ENCODE data around the gene GJB6.

The GJB6 gene

DNA sequence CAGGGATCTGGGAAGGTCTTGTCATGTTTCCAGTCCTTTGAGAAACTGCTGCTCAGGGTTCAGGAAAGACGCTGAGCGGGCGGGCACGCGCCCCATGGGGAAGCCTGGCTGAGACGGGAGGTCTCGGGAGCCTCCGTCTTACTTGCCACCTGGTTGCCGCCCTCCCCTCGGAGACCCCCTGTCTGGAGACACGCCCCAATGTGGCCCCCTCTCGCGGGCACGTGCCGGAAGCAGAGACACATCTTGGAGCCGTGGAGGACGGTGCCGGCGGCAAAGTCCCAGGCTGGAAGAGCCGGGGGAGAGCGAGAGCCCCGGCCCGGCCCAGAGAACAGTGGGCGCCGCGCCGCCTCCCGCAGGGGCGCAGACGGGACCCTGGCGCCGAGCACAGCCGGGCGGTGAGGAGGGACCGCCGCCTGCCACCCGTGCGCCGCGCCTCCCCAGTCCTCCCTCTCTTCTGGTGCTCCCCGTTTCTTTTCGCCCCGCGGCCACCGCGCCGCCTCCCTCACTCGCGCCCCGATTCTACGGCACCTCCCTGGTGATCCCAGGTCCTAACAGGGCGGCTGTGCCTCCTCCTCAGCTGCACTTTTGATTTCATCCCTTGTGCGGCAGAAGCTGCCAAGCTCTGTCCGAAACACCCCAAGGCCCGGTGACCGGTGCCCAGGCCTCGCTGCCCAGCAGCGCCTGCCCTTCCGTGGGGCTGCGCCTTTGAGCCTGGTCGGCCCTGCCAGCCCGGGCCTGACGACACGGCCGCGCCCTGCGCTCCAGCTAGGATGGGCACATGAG is 54.9 kb downstream of the GJB6 start:
- no peak overlapping the region for H3K4me2 ChIP-seq (ENCODE audit: low read length)
- H3K4me1 ChIP-seq, result no peaks in the 10 kb centered on the region
- H3K36me3 ChIP-seq (ENCODE audit: control insufficient read depth, insufficient read depth, low read length), result no peaks in the 10 kb centered on the region
- no peak overlapping the region for H3K4me3 ChIP-seq (ENCODE audit: low read depth, low read length)
- no peak overlapping the region for H3K9ac ChIP-seq
- no peaks in the 10 kb centered on the region for H3K27me3 ChIP-seq (ENCODE audit: control insufficient read depth, insufficient read depth, low read length)
- TF ChIP-seq, protein P1, sequence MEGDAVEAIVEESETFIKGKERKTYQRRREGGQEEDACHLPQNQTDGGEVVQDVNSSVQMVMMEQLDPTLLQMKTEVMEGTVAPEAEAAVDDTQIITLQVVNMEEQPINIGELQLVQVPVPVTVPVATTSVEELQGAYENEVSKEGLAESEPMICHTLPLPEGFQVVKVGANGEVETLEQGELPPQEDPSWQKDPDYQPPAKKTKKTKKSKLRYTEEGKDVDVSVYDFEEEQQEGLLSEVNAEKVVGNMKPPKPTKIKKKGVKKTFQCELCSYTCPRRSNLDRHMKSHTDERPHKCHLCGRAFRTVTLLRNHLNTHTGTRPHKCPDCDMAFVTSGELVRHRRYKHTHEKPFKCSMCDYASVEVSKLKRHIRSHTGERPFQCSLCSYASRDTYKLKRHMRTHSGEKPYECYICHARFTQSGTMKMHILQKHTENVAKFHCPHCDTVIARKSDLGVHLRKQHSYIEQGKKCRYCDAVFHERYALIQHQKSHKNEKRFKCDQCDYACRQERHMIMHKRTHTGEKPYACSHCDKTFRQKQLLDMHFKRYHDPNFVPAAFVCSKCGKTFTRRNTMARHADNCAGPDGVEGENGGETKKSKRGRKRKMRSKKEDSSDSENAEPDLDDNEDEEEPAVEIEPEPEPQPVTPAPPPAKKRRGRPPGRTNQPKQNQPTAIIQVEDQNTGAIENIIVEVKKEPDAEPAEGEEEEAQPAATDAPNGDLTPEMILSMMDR (IDR thresholded peaks at IDR 0.05), result no peak
- H3K9me3 ChIP-seq (ENCODE audit: control insufficient read depth, low read length), result no peaks in the 10 kb centered on the region
- H3K79me2 ChIP-seq, result no peaks in the 10 kb centered on the region
- no peak overlapping the region for H2AFZ ChIP-seq
- no peak overlapping the region for H3K27ac ChIP-seq

DNA sequence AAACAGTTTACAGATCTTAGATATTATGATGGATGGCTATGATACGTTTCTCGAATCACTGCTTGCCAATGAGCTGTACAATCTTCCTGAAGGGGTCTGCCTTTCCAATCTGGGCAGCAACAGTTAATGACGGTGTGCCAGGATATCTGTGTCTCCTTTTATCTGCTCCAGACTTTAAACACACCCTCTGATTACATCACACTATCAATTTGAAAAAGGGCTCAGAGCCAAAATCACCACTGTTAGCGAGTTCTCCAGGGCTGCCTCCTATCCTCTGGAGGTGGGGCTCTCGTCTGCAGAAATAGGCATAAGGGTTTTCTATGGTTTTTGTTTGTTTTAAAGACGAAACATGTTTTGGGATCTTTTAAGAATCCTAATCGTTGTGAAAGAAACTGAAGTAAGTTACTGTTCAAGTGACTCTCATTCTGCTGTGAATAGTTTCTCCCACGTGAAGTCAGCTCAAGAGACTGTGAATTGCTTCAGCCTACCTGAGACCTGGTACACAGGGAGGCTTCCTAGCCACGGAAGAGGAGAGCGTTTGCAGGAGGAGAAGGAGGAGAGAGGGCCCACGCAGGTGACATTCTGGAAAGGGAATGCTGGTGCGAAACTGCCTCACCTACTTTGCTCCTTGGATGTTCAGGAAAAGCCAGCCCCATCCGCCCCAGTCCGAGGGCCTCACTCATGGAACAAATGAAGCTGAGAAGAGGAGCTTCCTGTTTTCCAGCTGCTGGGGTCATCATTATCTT is 56.0 kb downstream of the GJB6 start:
- H3K9me3 ChIP-seq (ENCODE audit: control insufficient read depth, low read length), result no peaks in the 10 kb centered on the region
- H3K9ac ChIP-seq, result no peak overlapping the region
- H3K27me3 ChIP-seq (ENCODE audit: control insufficient read depth, insufficient read depth, low read length), result no peaks in the 10 kb centered on the region
- no peak overlapping the region for H3K27ac ChIP-seq
- H3K79me2 ChIP-seq, result no peaks in the 10 kb centered on the region
- no peak overlapping the region for H3K4me3 ChIP-seq (ENCODE audit: low read depth, low read length)
- no peaks in the 10 kb centered on the region for H3K4me1 ChIP-seq
- H3K36me3 ChIP-seq (ENCODE audit: control insufficient read depth, insufficient read depth, low read length), result no peaks in the 10 kb centered on the region
- TF ChIP-seq, protein P1 (IDR thresholded peaks at IDR 0.05), result no peak
- no peak overlapping the region for H2AFZ ChIP-seq
- H3K4me2 ChIP-seq (ENCODE audit: low read length), result no peak overlapping the region

DNA sequence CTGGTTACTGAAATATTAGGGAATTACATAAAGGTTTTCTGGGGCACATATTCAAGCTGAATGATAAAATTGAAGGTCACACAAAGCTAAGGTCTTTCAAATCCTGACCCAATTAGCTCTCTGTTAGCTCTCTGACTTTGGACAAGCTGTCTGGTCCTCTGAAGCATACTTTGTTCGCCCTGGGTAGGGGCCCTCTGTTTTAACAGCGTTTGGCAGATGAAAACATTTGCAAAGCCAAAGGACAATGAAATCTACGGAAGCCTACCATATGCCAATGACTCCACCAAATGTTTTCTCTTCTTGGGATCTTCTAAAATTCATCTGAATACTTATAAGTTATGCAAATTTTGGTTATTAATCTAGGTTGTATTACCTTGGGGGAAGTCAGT is 56.7 kb downstream of the GJB6 start:
- Histone ChIP-seq H3K4me2 (ENCODE audit: low read length) (no peak overlapping the region), H3K9me3 (ENCODE audit: control insufficient read depth, low read length) (no peaks in the 10 kb centered on the region), H2AFZ (no peak overlapping the region), H3K27ac (no peak overlapping the region), H3K36me3 (ENCODE audit: control insufficient read depth, insufficient read depth, low read length) (no peaks in the 10 kb centered on the region), H3K9ac (no peak overlapping the region), H3K79me2 (no peaks in the 10 kb centered on the region), H3K27me3 (ENCODE audit: control insufficient read depth, insufficient read depth, low read length) (no peaks in the 10 kb centered on the region), H3K4me1 (no peaks in the 10 kb centered on the region), H3K4me3 (ENCODE audit: low read depth, low read length) (no peak overlapping the region)
- TF ChIP-seq, protein P1 (IDR thresholded peaks at IDR 0.05), result no peak

DNA sequence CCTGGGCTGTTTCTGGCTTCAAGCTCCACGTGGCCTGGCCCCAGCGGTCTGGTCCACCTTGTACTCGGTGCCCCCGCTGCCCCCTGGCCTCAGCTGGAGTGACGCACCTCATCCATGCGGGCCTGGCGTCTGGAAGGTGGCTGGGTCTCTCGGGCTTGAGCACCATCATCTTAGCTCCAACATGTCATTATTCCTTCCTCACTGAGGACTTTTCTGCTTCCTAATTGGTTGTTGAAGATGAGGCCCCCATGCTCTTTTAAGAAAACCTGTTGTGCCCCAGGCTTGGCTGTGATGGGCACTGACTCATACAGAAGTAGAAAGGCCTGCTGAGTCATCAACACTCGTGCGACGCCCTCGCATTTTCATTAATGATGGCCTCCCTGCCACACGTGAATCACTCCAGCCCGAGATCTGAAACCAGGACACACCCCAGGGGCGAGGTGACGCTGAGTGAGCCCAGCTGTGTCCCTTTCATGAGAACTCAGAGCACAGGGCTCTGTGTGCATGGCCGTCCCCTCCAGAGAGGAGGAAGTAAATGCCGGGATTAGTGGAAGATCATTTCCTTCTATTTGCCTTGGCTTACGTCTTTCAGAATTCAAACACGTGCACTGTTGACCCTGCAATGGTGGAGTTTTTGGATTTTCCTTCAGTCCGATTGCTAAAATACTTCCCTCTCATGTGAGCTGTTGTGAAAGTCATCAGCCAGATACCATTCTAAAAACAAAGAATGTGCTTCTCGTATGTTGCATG is 57.3 kb downstream of the GJB6 start:
- no peaks in the 10 kb centered on the region for H3K9me3 ChIP-seq (ENCODE audit: control insufficient read depth, low read length)
- no peak overlapping the region for H3K4me3 ChIP-seq (ENCODE audit: low read depth, low read length)
- no peak overlapping the region for H3K4me2 ChIP-seq (ENCODE audit: low read length)
- no peak overlapping the region for H2AFZ ChIP-seq
- H3K9ac ChIP-seq, result no peak overlapping the region
- no peak overlapping the region for H3K27ac ChIP-seq
- no peaks in the 10 kb centered on the region for H3K27me3 ChIP-seq (ENCODE audit: control insufficient read depth, insufficient read depth, low read length)
- no peaks in the 10 kb centered on the region for H3K79me2 ChIP-seq
- H3K4me1 ChIP-seq, result no peaks in the 10 kb centered on the region
- TF ChIP-seq, protein P1 (IDR thresholded peaks at IDR 0.05), result no peak
- no peaks in the 10 kb centered on the region for H3K36me3 ChIP-seq (ENCODE audit: control insufficient read depth, insufficient read depth, low read length)

All from parathyroid adenoma (tissue), 2 donors.